Mesenchymal stem cell (in vitro differentiated cells and primary cell): ENCODE results near the gene COASY.
A peak's percentile ranks its signal among the peaks of the same experiment; 100 is the strongest.

Experiments used
- DNase-seq: peaks from one replicate; pipeline ENCODE4 v3.0.0-alpha.2; 2013
- H2AFZ ChIP-seq: one replicate; pipeline ENCODE4 v1.6.1; 2013; ENCODE audit warnings: low read depth, mild to moderate bottlenecking, control low read depth, inconsistent platforms, low read length, moderate library complexity
- H2AK5ac ChIP-seq: 2 replicates; pipeline ENCODE4 v1.6.1; 2013; ENCODE audit warnings: low read length, moderate library complexity, mild to moderate bottlenecking, inconsistent platforms; ENCODE audit not compliant: severe bottlenecking
- H2BK120ac ChIP-seq: one replicate; pipeline ENCODE4 v1.6.1; 2013; ENCODE audit warnings: low read depth, mild to moderate bottlenecking, inconsistent platforms, low read length, moderate library complexity
- H2BK12ac ChIP-seq, 2 experiments: one replicate each; pipeline ENCODE4 v1.6.1; 2013; ENCODE audit warnings: inconsistent platforms in 2 of 2, low read length in 2 of 2, mild to moderate bottlenecking in 2 of 2, moderate library complexity in 2 of 2, control low read depth in 1 of 2
- H2BK15ac ChIP-seq: one replicate; pipeline ENCODE4 v1.6.1; 2013; ENCODE audit warnings: mild to moderate bottlenecking, low read depth, inconsistent platforms; ENCODE audit not compliant: poor library complexity, severe bottlenecking
- H2BK5ac ChIP-seq: 2 replicates; pipeline ENCODE4 v1.6.1; 2013; ENCODE audit warnings: low read depth, mild to moderate bottlenecking, low read length, control low read depth, inconsistent platforms; ENCODE audit not compliant: poor library complexity, severe bottlenecking
- H3K14ac ChIP-seq, 2 experiments: one replicate each; pipeline ENCODE4 v1.6.1; 2013; ENCODE audit warnings: inconsistent platforms in 2 of 2, low read length in 2 of 2, control low read depth in 1 of 2, mild to moderate bottlenecking in 1 of 2, moderate library complexity in 1 of 2
- H3K18ac ChIP-seq, 2 experiments: one replicate each; pipeline ENCODE4 v1.6.1; 2013; ENCODE audit warnings: inconsistent platforms in 2 of 2, low read length in 2 of 2, control low read depth in 1 of 2, low read depth in 1 of 2, mild to moderate bottlenecking in 1 of 2
- H3K23ac ChIP-seq, 2 experiments: one replicate each; pipeline ENCODE4 v1.6.1; 2013; ENCODE audit warnings: inconsistent platforms in 2 of 2, low read length in 2 of 2, mild to moderate bottlenecking in 2 of 2, moderate library complexity in 2 of 2, control low read depth in 1 of 2
- H3K27ac ChIP-seq: 2 replicates; pipeline ENCODE4 v1.5.1; 2013; ENCODE audit warnings: mild to moderate bottlenecking, moderate library complexity, low read length, control low read depth, inconsistent platforms; ENCODE audit not compliant: poor library complexity, severe bottlenecking
- H3K27me3 ChIP-seq, 2 experiments: 2 replicates each; pipeline versions ENCODE4 v1.6.1 to v1.7.0; 2013; ENCODE audit warnings: low read length in 2 of 2, mild to moderate bottlenecking in 2 of 2, moderate library complexity in 2 of 2, control low read depth in 1 of 2, inconsistent platforms in 1 of 2; ENCODE audit not compliant: control insufficient read depth in 1 of 2, insufficient read depth in 1 of 2
- H3K36me3 ChIP-seq, 2 experiments: 2 replicates each; pipeline versions ENCODE4 v1.6.1 to v1.7.0; 2013; ENCODE audit warnings: low read length in 2 of 2, control low read depth in 1 of 2, inconsistent platforms in 1 of 2, low read depth in 1 of 2, mild to moderate bottlenecking in 1 of 2; ENCODE audit not compliant: insufficient read depth in 2 of 2, control insufficient read depth in 1 of 2
- H3K4ac ChIP-seq, 2 experiments: one replicate each; pipeline ENCODE4 v1.6.1; 2013; ENCODE audit warnings: inconsistent platforms in 2 of 2, low read length in 2 of 2, mild to moderate bottlenecking in 2 of 2, moderate library complexity in 2 of 2, control low read depth in 1 of 2, low read depth in 1 of 2
- H3K4me1 ChIP-seq: 2 replicates; pipeline ENCODE4 v1.6.1; 2013; ENCODE audit warnings: low read depth, low read length, control low read depth; ENCODE audit not compliant: control insufficient read depth, insufficient read depth
- H3K4me2 ChIP-seq: 2 replicates; pipeline ENCODE4 v1.6.1; 2013; ENCODE audit warnings: low read length, mild to moderate bottlenecking, inconsistent platforms; ENCODE audit not compliant: poor library complexity, severe bottlenecking
- H3K4me3 ChIP-seq, 2 experiments: 2 replicates each; pipeline versions ENCODE4 v1.5.1 to v1.7.0; 2013; ENCODE audit warnings: low read length in 2 of 2, mild to moderate bottlenecking in 2 of 2, control low read depth in 1 of 2, low read depth in 1 of 2; ENCODE audit not compliant: insufficient read depth in 1 of 2
- H3K79me1 ChIP-seq: replicated peaks from 2 replicates; pipeline ENCODE4 v1.6.1; 2013; ENCODE audit warnings: mild to moderate bottlenecking, control low read depth, low read length, inconsistent platforms; ENCODE audit not compliant: poor library complexity, severe bottlenecking
- H3K9ac ChIP-seq: 2 replicates; pipeline ENCODE4 v1.7.0; 2013; ENCODE audit warnings: mild to moderate bottlenecking, low read length, moderate library complexity
- H3K9me3 ChIP-seq: 2 replicates; pipeline ENCODE4 v1.7.0; 2013; ENCODE audit warnings: mild to moderate bottlenecking, low read length; ENCODE audit not compliant: control insufficient read depth
- H4K8ac ChIP-seq: one replicate; pipeline ENCODE4 v1.6.1; 2013; ENCODE audit warnings: inconsistent platforms, mild to moderate bottlenecking, low read length, moderate library complexity
- H4K91ac ChIP-seq: one replicate; pipeline ENCODE4 v1.6.1; 2013; ENCODE audit warnings: mild to moderate bottlenecking, low read length, inconsistent platforms
- WGBS: methylation state at CpG from one replicate; pipeline ENCODE4 v1.1.7; 2013; ENCODE audit warnings: mixed read lengths; 5-methylcytosine and 5-hydroxymethylcytosine counted together

Gene COASY

GRCh38 chr17:42596386-42596785 lies 34.4 kb downstream of the COASY start:
- Histone ChIP-seq H3K9me3 (no peaks in the 10 kb centered on the region), H2BK120ac (no peak overlapping the region), H3K4me3 (no peak overlapping the region), H3K23ac (no peak overlapping the region), H2AFZ (no peak overlapping the region), H3K18ac (no peak overlapping the region), H3K14ac (no peak overlapping the region), H2BK12ac (no peak overlapping the region), H4K91ac (no peak overlapping the region), H3K79me1 (peaks cover 20% of the 10 kb centered on the region), H3K27ac (no peak overlapping the region), H2BK5ac (no peak overlapping the region), H3K9ac (no peak overlapping the region), H3K4ac (no peak overlapping the region), H2AK5ac (no peak overlapping the region), H3K4me2 (no peak overlapping the region), H3K27me3 (no peaks in the 10 kb centered on the region), H3K36me3 (peaks cover 1 to 7% of the 10 kb centered on the region in 2 experiments), H2BK15ac (no peak overlapping the region), H4K8ac (no peak overlapping the region), H3K4me1 (no peaks in the 10 kb centered on the region)
- 100% methylated on average over 2 of the region's 3 CpGs for WGBS
- DNase-seq: no peak

GRCh38 chr17:42598905-42599304 lies 37.0 kb downstream of the COASY start:
- Histone ChIP-seq H3K36me3 (no peaks in the 10 kb centered on the region), H2BK15ac (no peak overlapping the region), H3K9me3 (no peaks in the 10 kb centered on the region), H2AFZ (no peak overlapping the region), H2BK120ac (no peak overlapping the region), H3K27ac (no peak overlapping the region), H3K27me3 (no peaks in the 10 kb centered on the region), H3K9ac (peak overlapping the region; percentile 36), H3K4ac (no peak overlapping the region), H3K14ac (no peak overlapping the region), H3K18ac (no peak overlapping the region), H2BK12ac (no peak overlapping the region), H3K4me3 (no peak overlapping the region), H3K79me1 (peaks cover 18% of the 10 kb centered on the region), H4K8ac (no peak overlapping the region), H3K23ac (peak overlapping the region in 1 of 2 experiments; percentile 59), H2BK5ac (no peak overlapping the region), H3K4me1 (no peaks in the 10 kb centered on the region), H3K4me2 (no peak overlapping the region), H2AK5ac (no peak overlapping the region), H4K91ac (no peak overlapping the region)
- WGBS: 72% methylated on average over 2 of the region's 2 CpGs
- DNase-seq: no peak

GRCh38 chr17:42603318-42603717 lies 41.4 kb downstream of the COASY start:
- no peak for DNase-seq
- peaks cover 8% of the 10 kb centered on the region for H3K4me1 ChIP-seq
- H3K79me1 ChIP-seq: peaks cover 10% of the 10 kb centered on the region
- H3K27me3 ChIP-seq: no peaks in the 10 kb centered on the region
- no peak overlapping the region for H3K23ac ChIP-seq
- no peak overlapping the region for H4K91ac ChIP-seq
- H3K14ac ChIP-seq: no peak overlapping the region
- no peaks in the 10 kb centered on the region for H3K36me3 ChIP-seq
- no peak overlapping the region for H2AK5ac ChIP-seq
- no peak overlapping the region for H2AFZ ChIP-seq
- no peaks in the 10 kb centered on the region for H3K9me3 ChIP-seq
- H2BK15ac ChIP-seq: no peak overlapping the region
- no peak overlapping the region for H2BK5ac ChIP-seq
- no peak overlapping the region for H2BK120ac ChIP-seq
- no peak overlapping the region for H3K27ac ChIP-seq
- WGBS: over 99% methylated on average over 7 of the region's 7 CpGs
- no peak overlapping the region for H4K8ac ChIP-seq
- no peak overlapping the region for H3K4ac ChIP-seq
- no peak overlapping the region for H3K4me2 ChIP-seq
- H3K4me3 ChIP-seq: no peak overlapping the region
- H2BK12ac ChIP-seq: no peak overlapping the region
- H3K18ac ChIP-seq: no peak overlapping the region
- no peak overlapping the region for H3K9ac ChIP-seq

GRCh38 chr17:42607769-42608168 lies 45.8 kb downstream of the COASY start:
- no peak overlapping the region for H2BK5ac ChIP-seq
- no peak for DNase-seq
- no peak overlapping the region for H3K27ac ChIP-seq
- no peak overlapping the region for H2AK5ac ChIP-seq
- H3K23ac ChIP-seq: no peak overlapping the region
- WGBS: 93% methylated on average over 2 of the region's 3 CpGs
- H3K14ac ChIP-seq: no peak overlapping the region
- H3K27me3 ChIP-seq: no peaks in the 10 kb centered on the region
- H3K4ac ChIP-seq: no peak overlapping the region
- H3K18ac ChIP-seq: no peak overlapping the region
- no peak overlapping the region for H4K91ac ChIP-seq
- peaks cover 9 to 11% of the 10 kb centered on the region in 2 experiments for H3K36me3 ChIP-seq
- no peak overlapping the region for H2BK12ac ChIP-seq
- H3K4me3 ChIP-seq: peak overlapping the region in 1 of 2 experiments; percentile 96
- no peak overlapping the region for H2AFZ ChIP-seq
- H3K4me2 ChIP-seq: peak overlapping the region; percentile 56
- H2BK15ac ChIP-seq: no peak overlapping the region
- H2BK120ac ChIP-seq: no peak overlapping the region
- H3K9me3 ChIP-seq: no peaks in the 10 kb centered on the region
- H3K79me1 ChIP-seq: peaks cover 12% of the 10 kb centered on the region
- no peak overlapping the region for H4K8ac ChIP-seq
- H3K4me1 ChIP-seq: peaks cover 13% of the 10 kb centered on the region
- peak overlapping the region; percentile 94 for H3K9ac ChIP-seq
